Neural cell (in vitro differentiated cells): ENCODE data around the gene SLC16A1.

Source experiments
- EP300 ChIP-seq: fragments of 450-650 bp; conservative IDR thresholded peaks from 2 replicates; pipeline ENCODE4 v1.6.1; 2014; ENCODE audit warnings: antibody characterized with exemption, mild to moderate bottlenecking, moderate library complexity; ENCODE audit not compliant: poor library complexity, severe bottlenecking
- EZH2 ChIP-seq: fragments of 200-600, 300-800 bp; shearing (Covaris generic), sonication (generic); IDR thresholded peaks from 2 replicates; pipeline ENCODE4 v1.6.1; 2014; ENCODE audit warnings: antibody characterized with exemption, low read length, borderline replicate concordance, mild to moderate bottlenecking; ENCODE audit not compliant: insufficient read depth, poor library complexity, severe bottlenecking
- RAD21 ChIP-seq: fragments of 450-650 bp; conservative IDR thresholded peaks from 2 replicates; pipeline ENCODE4 v1.6.1; 2014; ENCODE audit warnings: antibody characterized with exemption, mild to moderate bottlenecking, moderate library complexity
- TAF1 ChIP-seq: IDR thresholded peaks from 2 replicates; pipeline ENCODE4 v1.6.1; 2012; ENCODE audit warnings: low read depth
- TF ChIP-seq, protein P1 (sequence below): fragments of 450-650 bp; IDR thresholded peaks from 2 replicates; pipeline ENCODE4 v1.5.1; 2014; ENCODE audit warnings: antibody characterized with exemption, mild to moderate bottlenecking, moderate library complexity; ENCODE audit not compliant: poor library complexity, severe bottlenecking
- TF ChIP-seq, protein P2 (sequence below): IDR thresholded peaks from 2 replicates; pipeline ENCODE4 v1.6.1; 2012; ENCODE audit warnings: borderline replicate concordance

DNA sequence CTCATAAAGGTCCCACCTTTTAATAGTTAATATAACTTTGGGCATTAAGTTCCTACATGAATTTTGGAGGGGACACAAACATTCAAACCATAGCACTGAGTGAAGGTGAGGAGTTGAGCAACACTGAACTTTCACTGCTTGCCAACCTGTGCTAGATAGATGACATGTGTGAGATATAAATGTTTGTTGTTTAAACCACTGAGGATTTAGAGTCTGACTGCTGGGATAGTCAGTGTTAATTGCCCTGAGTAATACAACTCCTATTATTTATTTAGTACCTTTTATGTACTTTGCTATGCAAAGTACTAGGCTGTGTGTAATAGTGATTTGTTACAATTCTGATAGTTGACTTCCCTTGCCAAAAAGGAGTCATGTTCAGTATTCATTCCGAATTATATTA lies 32.4 kb upstream of the SLC16A1 start:
- TF ChIP-seq, protein P1, sequence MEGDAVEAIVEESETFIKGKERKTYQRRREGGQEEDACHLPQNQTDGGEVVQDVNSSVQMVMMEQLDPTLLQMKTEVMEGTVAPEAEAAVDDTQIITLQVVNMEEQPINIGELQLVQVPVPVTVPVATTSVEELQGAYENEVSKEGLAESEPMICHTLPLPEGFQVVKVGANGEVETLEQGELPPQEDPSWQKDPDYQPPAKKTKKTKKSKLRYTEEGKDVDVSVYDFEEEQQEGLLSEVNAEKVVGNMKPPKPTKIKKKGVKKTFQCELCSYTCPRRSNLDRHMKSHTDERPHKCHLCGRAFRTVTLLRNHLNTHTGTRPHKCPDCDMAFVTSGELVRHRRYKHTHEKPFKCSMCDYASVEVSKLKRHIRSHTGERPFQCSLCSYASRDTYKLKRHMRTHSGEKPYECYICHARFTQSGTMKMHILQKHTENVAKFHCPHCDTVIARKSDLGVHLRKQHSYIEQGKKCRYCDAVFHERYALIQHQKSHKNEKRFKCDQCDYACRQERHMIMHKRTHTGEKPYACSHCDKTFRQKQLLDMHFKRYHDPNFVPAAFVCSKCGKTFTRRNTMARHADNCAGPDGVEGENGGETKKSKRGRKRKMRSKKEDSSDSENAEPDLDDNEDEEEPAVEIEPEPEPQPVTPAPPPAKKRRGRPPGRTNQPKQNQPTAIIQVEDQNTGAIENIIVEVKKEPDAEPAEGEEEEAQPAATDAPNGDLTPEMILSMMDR = no peak
- TF ChIP-seq EZH2 = no peak
- no peak for TF ChIP-seq TAF1
- TF ChIP-seq, protein P2, sequence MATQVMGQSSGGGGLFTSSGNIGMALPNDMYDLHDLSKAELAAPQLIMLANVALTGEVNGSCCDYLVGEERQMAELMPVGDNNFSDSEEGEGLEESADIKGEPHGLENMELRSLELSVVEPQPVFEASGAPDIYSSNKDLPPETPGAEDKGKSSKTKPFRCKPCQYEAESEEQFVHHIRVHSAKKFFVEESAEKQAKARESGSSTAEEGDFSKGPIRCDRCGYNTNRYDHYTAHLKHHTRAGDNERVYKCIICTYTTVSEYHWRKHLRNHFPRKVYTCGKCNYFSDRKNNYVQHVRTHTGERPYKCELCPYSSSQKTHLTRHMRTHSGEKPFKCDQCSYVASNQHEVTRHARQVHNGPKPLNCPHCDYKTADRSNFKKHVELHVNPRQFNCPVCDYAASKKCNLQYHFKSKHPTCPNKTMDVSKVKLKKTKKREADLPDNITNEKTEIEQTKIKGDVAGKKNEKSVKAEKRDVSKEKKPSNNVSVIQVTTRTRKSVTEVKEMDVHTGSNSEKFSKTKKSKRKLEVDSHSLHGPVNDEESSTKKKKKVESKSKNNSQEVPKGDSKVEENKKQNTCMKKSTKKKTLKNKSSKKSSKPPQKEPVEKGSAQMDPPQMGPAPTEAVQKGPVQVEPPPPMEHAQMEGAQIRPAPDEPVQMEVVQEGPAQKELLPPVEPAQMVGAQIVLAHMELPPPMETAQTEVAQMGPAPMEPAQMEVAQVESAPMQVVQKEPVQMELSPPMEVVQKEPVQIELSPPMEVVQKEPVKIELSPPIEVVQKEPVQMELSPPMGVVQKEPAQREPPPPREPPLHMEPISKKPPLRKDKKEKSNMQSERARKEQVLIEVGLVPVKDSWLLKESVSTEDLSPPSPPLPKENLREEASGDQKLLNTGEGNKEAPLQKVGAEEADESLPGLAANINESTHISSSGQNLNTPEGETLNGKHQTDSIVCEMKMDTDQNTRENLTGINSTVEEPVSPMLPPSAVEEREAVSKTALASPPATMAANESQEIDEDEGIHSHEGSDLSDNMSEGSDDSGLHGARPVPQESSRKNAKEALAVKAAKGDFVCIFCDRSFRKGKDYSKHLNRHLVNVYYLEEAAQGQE = no peak
- TF ChIP-seq RAD21 = no peak
- no peak for TF ChIP-seq EP300
